IMR-90 (cell line): Measurements from ENCODE around the gene ARVCF. TPM values are rescaled to one million over a fixed set of nuclear protein-coding genes. Genes with fewer than 3 reads are reported as not detected.

Experiments used
- ATAC-seq: fragments of 200-7000 bp; cut with Tn5 transposase; 2 replicates; pipeline ENCODE4 v1.9.1; 2020; ENCODE audit warnings: low read depth, mild to moderate bottlenecking, moderate library complexity
- BruUV-seq: library from RNA; stranded (reverse); fragments of 400-500 nt; replicated peaks from 2 replicates; lab custom pipeline; 2021; lab: Mats Ljungman, UMichigan
- CTCF ChIA-PET: fragments of 300-600 bp; formaldehyde crosslinking; extraction: SDS; loops from one replicate; lab custom pipeline; 2021; ENCODE audit warnings: antibody characterized with exemption; lab: Yijun Ruan, JAX
- POLR2A ChIA-PET: fragments of 300-600 bp; sonication (Branson Sonifier 250); formaldehyde crosslinking; loops from one replicate; lab custom pipeline; 2022; ENCODE audit warnings: antibody characterized with exemption; ENCODE audit not compliant: unreplicated experiment; lab: Charles Lee
- DNase-seq: peaks from one replicate; pipeline ENCODE4 v3.0.0; 2013
- H2AFZ ChIP-seq: replicated peaks from 2 replicates; pipeline ENCODE3; 2013; ENCODE audit warnings: low read length, mild to moderate bottlenecking; ENCODE audit not compliant: poor library complexity
- H2AK5ac ChIP-seq: 2 replicates; pipeline ENCODE4 v1.6.1; 2013; ENCODE audit warnings: low read depth, low read length, inconsistent platforms
- H2AK9ac ChIP-seq: replicated peaks from 2 replicates; pipeline ENCODE3; 2013; ENCODE audit warnings: mild to moderate bottlenecking, low read depth, low read length, moderate library complexity; ENCODE audit not compliant: poor library complexity
- H2BK120ac ChIP-seq: 2 replicates; pipeline ENCODE4 v1.6.1; 2013; ENCODE audit warnings: low read depth, low read length, inconsistent platforms
- H2BK15ac ChIP-seq: 3 replicates; pipeline ENCODE4 v1.6.1; 2013; ENCODE audit warnings: low read depth, low read length, inconsistent platforms
- H2BK20ac ChIP-seq: 2 replicates; pipeline ENCODE4 v1.6.1; 2013; ENCODE audit warnings: low read depth, mild to moderate bottlenecking, inconsistent platforms, low read length, moderate library complexity
- H2BK5ac ChIP-seq: 2 replicates; pipeline ENCODE4 v1.6.1; 2013; ENCODE audit warnings: mild to moderate bottlenecking, low read depth, low read length, inconsistent platforms; ENCODE audit not compliant: poor library complexity, severe bottlenecking
- H3K14ac ChIP-seq: replicated peaks from 2 replicates; pipeline ENCODE4 v1.6.1; 2013; ENCODE audit warnings: low read depth, low read length, inconsistent platforms
- H3K18ac ChIP-seq: 2 replicates; pipeline ENCODE4 v1.6.1; 2013; ENCODE audit warnings: low read depth, low read length, control low read depth
- H3K23ac ChIP-seq: 2 replicates; pipeline ENCODE4 v1.6.1; 2013; ENCODE audit warnings: low read depth, low read length, inconsistent platforms
- H3K27ac ChIP-seq: 2 replicates; pipeline ENCODE4 v1.5.1; 2013; ENCODE audit warnings: mild to moderate bottlenecking, control low read depth, low read length; ENCODE audit not compliant: insufficient read depth
- H3K27me3 ChIP-seq: 2 replicates; pipeline ENCODE4 v1.6.1; 2013; ENCODE audit warnings: low read length; ENCODE audit not compliant: control insufficient read depth, insufficient read depth
- H3K36me3 ChIP-seq: 2 replicates; pipeline ENCODE4 v1.6.1; 2013; ENCODE audit warnings: low read length, mixed read lengths; ENCODE audit not compliant: control insufficient read depth, insufficient read depth
- H3K4ac ChIP-seq: 2 replicates; pipeline ENCODE4 v1.6.1; 2013; ENCODE audit warnings: low read depth, low read length, inconsistent platforms
- H3K4me1 ChIP-seq: 2 replicates; pipeline ENCODE4 v1.6.1; 2013; ENCODE audit warnings: low read length, mixed read lengths; ENCODE audit not compliant: control insufficient read depth, insufficient read depth
- H3K4me2 ChIP-seq: 2 replicates; pipeline ENCODE4 v1.6.1; 2013; ENCODE audit warnings: low read depth, mild to moderate bottlenecking, control low read depth, low read length, moderate library complexity
- H3K4me3 ChIP-seq: 2 replicates; pipeline ENCODE4 v1.5.1; 2013; ENCODE audit warnings: low read depth, mild to moderate bottlenecking, control low read depth, low read length, moderate library complexity; ENCODE audit not compliant: insufficient read depth
- H3K56ac ChIP-seq: 2 replicates; pipeline ENCODE4 v1.6.1; 2013; ENCODE audit warnings: low read length, inconsistent platforms; ENCODE audit not compliant: insufficient read depth; ENCODE audit errors: extremely low read depth
- H3K79me1 ChIP-seq, 2 experiments: 2 replicates each; pipeline ENCODE4 v1.6.1; 2013; ENCODE audit warnings: low read length in 2 of 2, inconsistent platforms in 1 of 2, low read depth in 1 of 2
- H3K9ac ChIP-seq: 2 replicates; pipeline ENCODE4 v1.6.1; 2013; ENCODE audit warnings: low read depth, low read length, control low read depth
- H3K9me1 ChIP-seq: 2 replicates; pipeline ENCODE4 v1.6.1; 2013; ENCODE audit warnings: low read length, inconsistent platforms; ENCODE audit not compliant: insufficient read depth
- H3K9me3 ChIP-seq: 2 replicates; pipeline ENCODE4 v1.6.1; 2013; ENCODE audit warnings: low read length; ENCODE audit not compliant: control insufficient read depth, insufficient read depth
- H4K20me1 ChIP-seq: 2 replicates; pipeline ENCODE4 v1.6.1; 2013; ENCODE audit warnings: low read length, inconsistent platforms; ENCODE audit not compliant: insufficient read depth
- H4K5ac ChIP-seq: 2 replicates; pipeline ENCODE4 v1.6.1; 2013; ENCODE audit warnings: mild to moderate bottlenecking, low read depth, low read length, control low read depth
- H4K8ac ChIP-seq, 2 experiments: 2 replicates each; pipeline ENCODE4 v1.6.1; 2013; ENCODE audit warnings: low read depth in 2 of 2, low read length in 2 of 2, control low read depth in 1 of 2, inconsistent platforms in 1 of 2
- H4K91ac ChIP-seq: 2 replicates; pipeline ENCODE4 v1.6.1; 2013; ENCODE audit warnings: low read depth, low read length, inconsistent platforms; ENCODE audit not compliant: insufficient read depth
- CEBPB ChIP-seq: IDR thresholded peaks from 2 replicates; pipeline ENCODE4 v1.6.1; 2012; ENCODE audit warnings: low read depth, low read length, improper control_type of control experiment
- CTCF ChIP-seq: conservative IDR thresholded peaks from 2 replicates; pipeline ENCODE4 v1.5.1; 2012; ENCODE audit warnings: mild to moderate bottlenecking, low read depth, low read length, improper control_type of control experiment
- ELK1 ChIP-seq: fragments of 150-350 bp; IDR thresholded peaks from 2 replicates; pipeline ENCODE4 v1.6.1; 2016; ENCODE audit warnings: low read depth, mild to moderate bottlenecking, low read length, moderate library complexity, borderline replicate concordance
- FOS ChIP-seq: fragments of 150-350 bp; IDR thresholded peaks from 2 replicates; pipeline ENCODE4 v1.6.1; 2016; ENCODE audit warnings: low read depth, low read length
- MAFK ChIP-seq: IDR thresholded peaks from 2 replicates; pipeline ENCODE4 v1.6.1; 2012; ENCODE audit warnings: low read depth, low read length, improper control_type of control experiment
- MXI1 ChIP-seq: IDR thresholded peaks from 2 replicates; pipeline ENCODE4 v1.6.1; 2012; ENCODE audit warnings: low read depth, mild to moderate bottlenecking, low read length, moderate library complexity, borderline replicate concordance
- NFE2L2 ChIP-seq: fragments of 150-350 bp; IDR thresholded peaks from 2 replicates; pipeline ENCODE4 v1.6.1; 2016; ENCODE audit warnings: low read depth, mild to moderate bottlenecking, low read length
- RCOR1 ChIP-seq: IDR thresholded peaks from 2 replicates; pipeline ENCODE4 v1.6.1; 2012; ENCODE audit warnings: mild to moderate bottlenecking, low read length, improper control_type of control experiment; ENCODE audit not compliant: insufficient replicate concordance
- RFX5 ChIP-seq: IDR thresholded peaks from 2 replicates; pipeline ENCODE4 v1.8.0; 2012; ENCODE audit warnings: low read depth, mild to moderate bottlenecking, low read length, moderate library complexity
- SMC3 ChIP-seq: fragments of 150-350 bp; IDR thresholded peaks from 2 replicates; pipeline ENCODE4 v1.6.1; 2016; ENCODE audit warnings: low read depth, mild to moderate bottlenecking, antibody characterized with exemption, low read length, moderate library complexity
- WGBS, 2 experiments: methylation state at CpG; one replicate each; pipeline versions ENCODE4 v1.1.5 to v1.1.7; 2013; ENCODE audit warnings: missing lambda C conversion rate in 2 of 2; ENCODE audit not compliant: insufficient read length in 1 of 2; ENCODE audit errors: extremely low coverage in 2 of 2; 5-methylcytosine and 5-hydroxymethylcytosine counted together
- dilution Hi-C: fragments of 300-500 bp; cut with HindIII; formaldehyde crosslinking; loops from one replicate; pipeline ENCODE4 v1.14.3; 2018; ENCODE audit warnings: low sequenced_read_pairs; ENCODE audit not compliant: unreplicated experiment
- in situ Hi-C: fragments of 300-500 bp; cut with MboI; formaldehyde crosslinking; loops from 3 replicates; pipeline ENCODE4 v1.14.3; 2019; ENCODE audit warnings: low sequenced_read_pairs, inconsistent platforms, mixed read lengths
- intact Hi-C: fragments of 100-400 bp; cut with micrococcal nuclease; formaldehyde crosslinking; loops from 2 replicates; pipeline ENCODE4 v1.10.0; 2022
- polyA plus RNA-seq, 3 experiments: library from polyadenylated mRNA; depleted of rRNA; stranded (reverse); fragments of >200 nt; gene quantifications; 2 replicates each; pipeline ENCODE4 v1.2.3, GENCODE V29; 2012; ENCODE audit warnings: low replicate concordance in 1 of 3
- total RNA-seq: library from RNA; depleted of rRNA; stranded (reverse); fragments of >200 nt; gene quantifications from 2 replicates; pipeline ENCODE4 v1.2.3, GENCODE V29; 2012

The ARVCF gene
- total and polyA plus RNA-seq, 2 of the 4 experiments (the other 2 are of a cell fraction) = 8.6 to 14.1 TPM

DNA sequence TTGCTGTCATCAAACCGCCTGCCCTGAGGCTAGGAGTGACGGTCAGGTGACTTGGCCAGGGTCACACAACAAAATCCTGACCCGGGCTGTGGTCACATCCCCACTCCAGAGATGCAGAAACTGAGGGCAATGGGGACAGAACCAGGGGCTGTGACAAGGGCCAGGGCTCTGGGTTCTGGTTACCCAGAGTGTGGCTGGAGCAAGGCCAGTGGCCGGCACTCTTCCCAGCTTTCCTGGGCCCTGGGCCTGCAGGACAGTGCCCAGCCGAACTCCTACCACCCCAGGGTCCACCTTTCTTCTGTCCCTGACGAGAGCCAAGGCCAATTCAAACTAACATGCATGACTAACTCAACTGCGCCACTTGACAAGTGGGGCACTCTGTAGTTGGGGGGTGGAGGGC lies 35.9 kb downstream of the ARVCF start (continued):
- TF ChIP-seq CTCF (no peak), RFX5 (no peak)

DNA sequence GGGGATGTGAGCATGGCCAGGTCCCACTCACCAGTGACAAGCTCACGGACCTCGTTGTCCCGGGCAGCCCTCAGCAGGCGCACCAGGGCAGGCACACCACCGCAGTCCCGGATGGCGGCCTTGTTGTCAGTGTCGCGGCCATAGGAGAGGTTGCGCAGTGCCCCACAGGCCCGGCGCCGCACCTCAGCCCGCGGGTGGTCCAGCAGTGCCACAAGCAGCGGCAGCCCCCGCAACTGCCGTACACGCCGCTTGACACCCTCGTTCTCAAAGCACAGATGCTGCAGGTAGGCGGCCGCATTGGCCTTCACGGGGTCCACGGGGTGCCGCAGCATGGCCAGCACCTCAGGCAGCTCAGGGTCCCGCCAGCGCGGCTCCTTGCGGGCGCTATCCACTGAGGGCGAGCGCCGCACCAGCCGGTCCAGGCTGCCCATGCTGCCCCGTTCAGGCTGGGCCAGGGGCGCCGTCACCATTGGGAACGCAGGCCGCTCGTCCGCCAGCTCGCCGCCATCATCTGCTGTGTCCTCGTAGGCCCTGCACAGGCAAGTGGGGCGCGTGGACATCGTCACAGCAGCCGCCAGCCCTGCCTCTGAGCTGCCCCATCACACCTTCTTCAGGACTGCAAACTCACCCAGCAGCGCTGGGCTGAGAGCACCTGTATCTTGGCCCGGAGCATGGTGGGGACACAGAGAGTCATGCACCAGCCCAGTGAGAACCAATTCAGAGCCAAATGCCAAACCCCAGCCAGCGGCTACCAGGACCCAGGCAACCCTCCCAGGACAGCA lies 36.7 kb downstream of the ARVCF start:
- WGBS, 2 experiments = 96% methylated on average over 46 of the region's 52 CpGs; no CpG with 5 or more reads in 1 of the 2 experiments
- CTCF ChIA-PET = no interaction called here
- in situ Hi-C loops = no loop called here
- no peak for TF ChIP-seq NFE2L2
- no peak for TF ChIP-seq CEBPB
- no peak for TF ChIP-seq FOS
- TF ChIP-seq MXI1 = no peak
- no peak for TF ChIP-seq MAFK
- TF ChIP-seq SMC3 = no peak
- no peak for TF ChIP-seq ELK1
- TF ChIP-seq RFX5 = no peak
- no peak for TF ChIP-seq CTCF
- TF ChIP-seq RCOR1 = no peak

More for the DNA sequence above, 36.7 kb downstream of the ARVCF start:
- Histone ChIP-seq H3K23ac (no peak overlapping the region), H3K9me3 (no peaks in the 10 kb centered on the region), H2AFZ (no peak overlapping the region), H2BK20ac (no peak overlapping the region), H2BK5ac (no peak overlapping the region), H3K79me1 (peaks cover 4 to 23% of the 10 kb centered on the region in 2 experiments; a peak in 3 of 4 replicates), H2AK9ac (no peak overlapping the region), H2AK5ac (no peak overlapping the region), H3K9me1 (peaks cover 6% of the 10 kb centered on the region), H2BK120ac (no peak overlapping the region), H3K27me3 (no peaks in the 10 kb centered on the region), H3K4me3 (no peak overlapping the region), H3K14ac (no peak overlapping the region), H3K56ac (no peak overlapping the region), H3K27ac (no peak overlapping the region), H3K4me2 (no peak overlapping the region), H3K9ac (no peak overlapping the region), H4K8ac (no peak overlapping the region), H4K91ac (no peak overlapping the region), H3K4ac (no peak overlapping the region), H3K18ac (no peak overlapping the region), H2BK15ac (no peak overlapping the region), H3K36me3 (peaks cover 12% of the 10 kb centered on the region), H3K4me1 (peaks cover 10% of the 10 kb centered on the region), H4K5ac (no peak overlapping the region), H4K20me1 (peaks cover 5% of the 10 kb centered on the region; the same call in 1 of the 2 replicates)
- DNase-seq (no peak), ATAC-seq (no peak)
- POLR2A ChIA-PET = no interaction called here
- intact Hi-C loops (no loop called here), dilution Hi-C loops (no loop called here)
- BruUV-seq = no TSS peak
